Neuronal stem cell (in vitro differentiated cells): Measurements from ENCODE around the gene TMEM86B.

Experiments used
- DNase-seq: peaks from one replicate; pipeline ENCODE4 v3.0.0-alpha.2; 2013; ENCODE audit warnings: low spot score
- H2AFZ ChIP-seq: one replicate; pipeline ENCODE4 v1.6.1; 2013; ENCODE audit warnings: mild to moderate bottlenecking, low read length, inconsistent platforms
- H2AK5ac ChIP-seq: 2 replicates; pipeline ENCODE4 v1.6.1; 2013; ENCODE audit warnings: low read depth, mild to moderate bottlenecking, inconsistent platforms, low read length, moderate library complexity, mixed read lengths
- H2BK120ac ChIP-seq: 2 replicates; pipeline ENCODE4 v1.6.1; 2013; ENCODE audit warnings: low read depth, mild to moderate bottlenecking, inconsistent platforms, low read length, moderate library complexity, mixed read lengths
- H2BK12ac ChIP-seq: one replicate; pipeline ENCODE4 v1.6.1; 2013; ENCODE audit warnings: low read length, inconsistent platforms
- H2BK15ac ChIP-seq: 2 replicates; pipeline ENCODE4 v1.6.1; 2013; ENCODE audit warnings: mild to moderate bottlenecking, low read length, inconsistent platforms, mixed read lengths
- H2BK5ac ChIP-seq: one replicate; pipeline ENCODE4 v1.6.1; 2013; ENCODE audit warnings: inconsistent platforms, mild to moderate bottlenecking, low read length, moderate library complexity
- H3K14ac ChIP-seq: one replicate; pipeline ENCODE4 v1.6.1; 2013; ENCODE audit warnings: low read length, inconsistent platforms
- H3K18ac ChIP-seq: 2 replicates; pipeline ENCODE4 v1.6.1; 2013; ENCODE audit warnings: low read length, inconsistent platforms
- H3K23ac ChIP-seq: 2 replicates; pipeline ENCODE4 v1.6.1; 2013; ENCODE audit warnings: low read depth, mild to moderate bottlenecking, mixed read lengths, low read length, inconsistent platforms; ENCODE audit not compliant: poor library complexity
- H3K27ac ChIP-seq: replicated peaks from 3 replicates; pipeline ENCODE4 v1.5.1; 2013; ENCODE audit warnings: low read length, inconsistent platforms
- H3K27me3 ChIP-seq, 3 experiments: 2 replicates each; pipeline ENCODE4 v1.6.1; 2013; ENCODE audit warnings: low read length in 3 of 3, mild to moderate bottlenecking in 2 of 3, inconsistent platforms in 1 of 3, low read depth in 1 of 3, mixed read lengths in 1 of 3, moderate library complexity in 1 of 3; ENCODE audit not compliant: control insufficient read depth in 3 of 3, insufficient read depth in 3 of 3
- H3K36me3 ChIP-seq, 2 donors: replicated peaks in 1 of 2; 2 replicates each; pipeline ENCODE4 v1.6.1; 2013; ENCODE audit warnings: low read length in 2 of 2; ENCODE audit not compliant: control insufficient read depth in 2 of 2, insufficient read depth in 2 of 2
- H3K4ac ChIP-seq: 2 replicates; pipeline ENCODE4 v1.6.1; 2013; ENCODE audit warnings: inconsistent platforms, mild to moderate bottlenecking, low read length, moderate library complexity
- H3K4me1 ChIP-seq, 2 donors: 1 replicate in 1 of 2; 2 replicates in 1 of 2; pipeline ENCODE4 v1.6.1; 2013; ENCODE audit warnings: low read length in 2 of 2, low read depth in 1 of 2; ENCODE audit not compliant: control insufficient read depth in 2 of 2, insufficient read depth in 1 of 2
- H3K4me2 ChIP-seq: one replicate; pipeline ENCODE4 v1.6.1; 2013; ENCODE audit warnings: mild to moderate bottlenecking, low read length, inconsistent platforms; ENCODE audit not compliant: insufficient read depth, poor library complexity, severe bottlenecking
- H3K4me3 ChIP-seq, 2 donors: 2 replicates each; pipeline ENCODE4 v1.5.1; 2013; ENCODE audit warnings: low read length in 2 of 2, mild to moderate bottlenecking in 2 of 2, inconsistent platforms in 1 of 2, moderate library complexity in 1 of 2
- H3K79me1 ChIP-seq: one replicate; pipeline ENCODE4 v1.6.1; 2013; ENCODE audit warnings: low read depth, mild to moderate bottlenecking, inconsistent platforms, low read length, moderate library complexity
- H3K9ac ChIP-seq: one replicate; pipeline ENCODE4 v1.6.1; 2013; ENCODE audit warnings: mild to moderate bottlenecking, low read depth, low read length, inconsistent platforms; ENCODE audit not compliant: poor library complexity
- H3K9me3 ChIP-seq, 2 donors: replicated peaks in 1 of 2; 2 replicates each; pipeline versions ENCODE3 to v1.6.1; 2013; ENCODE audit warnings: low read length in 2 of 2, mild to moderate bottlenecking in 2 of 2, inconsistent platforms in 1 of 2, low read depth in 1 of 2, mixed read lengths in 1 of 2, moderate library complexity in 1 of 2; ENCODE audit not compliant: control insufficient read depth in 2 of 2, insufficient read depth in 1 of 2
- H4K8ac ChIP-seq: one replicate; pipeline ENCODE4 v1.6.1; 2013; ENCODE audit warnings: low read depth, mild to moderate bottlenecking, inconsistent platforms, low read length, moderate library complexity
- H4K91ac ChIP-seq: one replicate; pipeline ENCODE4 v1.6.1; 2013; ENCODE audit warnings: low read length, low read depth, mild to moderate bottlenecking, inconsistent platforms; ENCODE audit not compliant: poor library complexity
- WGBS, 2 donors: extraction: QIAGEN DNeasy Blood & Tissue Kit; methylation state at CpG; one replicate each; pipeline ENCODE4 v1.1.7; 2013; ENCODE audit warnings: missing lambda C conversion rate in 2 of 2, mixed read lengths in 1 of 2; ENCODE audit not compliant: insufficient read length in 2 of 2, insufficient replicate concordance in 1 of 2; ENCODE audit errors: extremely low coverage in 2 of 2; 5-methylcytosine and 5-hydroxymethylcytosine counted together

The TMEM86B gene

DNA sequence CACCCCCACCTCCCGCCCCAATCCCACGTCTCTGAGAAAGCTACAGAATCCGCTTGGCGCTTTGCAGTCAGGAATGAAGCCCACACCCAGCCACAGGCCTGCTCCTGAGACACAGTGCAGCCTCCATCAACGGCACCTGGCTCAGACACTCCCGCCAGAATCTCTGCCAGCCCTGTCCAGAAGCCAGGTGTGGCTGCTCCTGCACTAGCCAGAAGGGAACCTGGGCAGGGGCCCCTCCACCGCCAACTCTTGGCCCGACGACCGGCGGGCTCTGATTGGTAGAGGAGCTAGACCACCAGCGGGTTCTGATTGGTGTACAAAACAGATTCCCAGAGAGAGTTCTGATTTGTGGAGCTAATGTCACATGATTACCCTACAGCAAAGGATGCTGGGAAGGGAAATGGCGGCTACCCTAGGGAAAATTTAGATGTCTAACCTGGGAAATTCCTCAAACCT is 33.1 kb upstream of the TMEM86B start:
- H3K9me3 ChIP-seq: peaks cover under 1 to 3% of the 10 kb centered on the region in 2 donors
- peaks cover 9 to 12% of the 10 kb centered on the region in 2 donors for H3K4me1 ChIP-seq
- H3K18ac ChIP-seq: no peak overlapping the region
- no peaks in the 10 kb centered on the region for H3K27me3 ChIP-seq
- H3K23ac ChIP-seq: peak overlapping the region; percentile 17
- H3K36me3 ChIP-seq: peaks cover 3 to 5% of the 10 kb centered on the region in 2 donors
- no peak for DNase-seq
- H2BK12ac ChIP-seq: no peak overlapping the region
- no peak overlapping the region for H4K8ac ChIP-seq
- H2BK15ac ChIP-seq: no peak overlapping the region
- no peak overlapping the region for H3K4me3 ChIP-seq
- H2AFZ ChIP-seq: no peak overlapping the region
- no peak overlapping the region for H2AK5ac ChIP-seq
- H3K4me2 ChIP-seq: no peak overlapping the region
- H3K27ac ChIP-seq: no peak overlapping the region
- H2BK120ac ChIP-seq: no peak overlapping the region
- H4K91ac ChIP-seq: no peak overlapping the region
- peaks cover 7% of the 10 kb centered on the region for H3K79me1 ChIP-seq
- H3K9ac ChIP-seq: no peak overlapping the region
- H3K14ac ChIP-seq: no peak overlapping the region
- no peak overlapping the region for H3K4ac ChIP-seq
- no peak overlapping the region for H2BK5ac ChIP-seq
- WGBS, 2 donors: no CpG with 5 or more reads among the region's 13 CpGs

DNA sequence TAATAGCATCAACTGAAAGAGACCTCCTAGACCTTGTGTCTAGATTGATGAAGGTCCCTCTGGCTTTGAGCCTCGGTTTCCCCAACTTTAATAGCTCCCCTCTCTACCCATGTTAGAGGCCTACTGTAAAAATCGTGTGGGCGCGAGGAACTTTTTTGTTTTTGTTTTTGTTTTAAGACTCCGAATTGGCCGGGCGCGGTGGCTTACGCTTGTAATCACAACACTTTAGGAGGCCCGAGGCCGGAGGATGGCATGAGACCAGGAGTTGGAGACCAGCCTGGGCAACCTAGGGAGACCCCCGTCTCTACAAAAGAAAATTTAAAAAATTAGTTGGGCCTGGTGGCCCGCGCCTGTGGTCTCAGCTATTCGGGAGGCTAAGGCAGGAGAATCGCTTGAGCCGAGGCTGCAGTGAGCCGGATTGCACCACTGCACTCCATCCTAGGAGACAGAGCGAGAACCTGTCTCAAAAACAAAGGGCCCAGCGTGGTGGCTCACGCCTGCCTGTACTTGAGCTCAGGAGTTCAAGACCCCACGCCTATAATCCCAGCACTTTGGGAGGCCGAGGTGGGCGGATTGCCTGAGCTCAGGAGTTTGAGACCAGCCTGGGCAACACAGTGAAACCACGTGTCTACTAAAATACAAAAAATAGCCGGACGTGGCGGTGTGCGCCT is 31.1 kb upstream of the TMEM86B start:
- Histone ChIP-seq H3K23ac (peak overlapping the region; percentile 98), H3K9me3 (no peaks in the 10 kb centered on the region), H3K14ac (no peak overlapping the region), H2BK15ac (no peak overlapping the region), H3K4me3 (peak overlapping the region; percentile 78 to 90), H2AFZ (peak overlapping the region; percentile 88), H2BK120ac (no peak overlapping the region), H2AK5ac (peak overlapping the region; percentile 74), H3K4me2 (peak overlapping the region; percentile 56), H3K27me3 (no peaks in the 10 kb centered on the region), H3K27ac (peak overlapping the region; percentile 98), H4K91ac (no peak overlapping the region), H3K18ac (peak overlapping the region; percentile 70), H3K36me3 (peaks cover 0 to 15% of the 10 kb centered on the region in 2 donors), H3K4ac (no peak overlapping the region), H3K79me1 (peaks cover 11% of the 10 kb centered on the region), H2BK5ac (no peak overlapping the region), H3K9ac (no peak overlapping the region), H3K4me1 (peaks cover 12 to 17% of the 10 kb centered on the region in 2 donors), H2BK12ac (no peak overlapping the region), H4K8ac (no peak overlapping the region)
- no peak for DNase-seq
- no CpG with 5 or more reads among the region's 29 CpGs for WGBS, 2 donors

DNA sequence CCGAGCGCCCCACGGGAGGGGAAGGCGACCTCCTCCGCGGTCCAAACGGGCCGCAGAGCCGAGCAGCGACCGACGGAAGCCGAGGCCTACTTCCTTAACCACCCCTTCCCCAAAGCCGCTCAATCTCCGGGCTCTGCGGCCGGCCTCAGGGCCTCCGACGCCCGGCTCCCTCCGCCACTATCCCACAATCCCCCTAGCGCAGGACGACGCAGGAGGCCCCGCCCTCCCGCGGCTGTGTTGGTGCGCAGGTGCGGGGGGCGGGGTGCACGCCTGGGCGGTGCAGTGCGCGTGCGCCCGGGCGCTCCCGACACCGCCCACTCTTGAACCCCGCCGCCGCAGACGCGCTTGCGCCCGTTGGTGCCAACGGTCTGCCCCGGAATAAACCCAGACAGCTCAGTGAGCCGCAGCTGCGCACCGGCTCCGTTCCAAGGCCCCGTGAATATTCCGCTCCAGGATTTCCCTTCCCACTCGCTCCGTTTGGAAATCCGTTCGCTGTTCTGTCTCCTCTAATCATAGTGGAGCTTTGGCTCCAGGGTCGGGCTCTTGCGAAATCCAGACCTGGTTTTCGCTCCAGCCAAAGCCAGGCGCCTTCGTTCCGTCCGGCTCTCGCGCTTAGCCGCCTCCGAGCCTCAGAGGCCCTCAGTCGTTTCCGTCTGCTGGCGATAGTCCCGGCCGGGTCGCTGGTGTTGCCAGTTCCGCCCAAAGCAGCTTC is 30.4 kb upstream of the TMEM86B start, which contains the start of gene PPP6R1:
PPP6R1 (minus strand) TSS at position 190 of the 712 bp plus-strand sequence. CDS start 11,914 bp downstream, outside the sequence.
- Histone ChIP-seq H3K18ac (peak within 1 kb of the TSS; percentile 99), H3K27me3 (no peaks in the 10 kb centered on the region), H3K23ac (peak within 1 kb of the TSS; percentile 98), H3K4me2 (peak within 1 kb of the TSS; percentile 82), H3K79me1 (peaks cover 15% of the 10 kb centered on the region), H3K9ac (peak within 1 kb of the TSS; percentile 97), H2AK5ac (peak within 1 kb of the TSS; percentile 74), H3K27ac (peak within 1 kb of the TSS; percentile 98), H3K4me1 (peaks cover 12 to 17% of the 10 kb centered on the region in 2 donors), H3K14ac (peak within 1 kb of the TSS; percentile 87), H2BK120ac (no peak within 1 kb of the TSS), H3K36me3 (peaks cover 0 to 15% of the 10 kb centered on the region in 2 donors), H2BK12ac (peak within 1 kb of the TSS; percentile 60), H2AFZ (peak within 1 kb of the TSS; percentile 88), H2BK5ac (peak within 1 kb of the TSS; percentile 83), H4K91ac (no peak within 1 kb of the TSS), H2BK15ac (peak within 1 kb of the TSS; percentile 80), H3K9me3 (no peaks in the 10 kb centered on the region), H3K4ac (no peak within 1 kb of the TSS), H4K8ac (no peak within 1 kb of the TSS), H3K4me3 (peak within 1 kb of the TSS; percentile 90 to 99)
- WGBS, 2 donors: no CpG with 5 or more reads among the region's 76 CpGs
- DNase-seq: peak; percentile 98

DNA sequence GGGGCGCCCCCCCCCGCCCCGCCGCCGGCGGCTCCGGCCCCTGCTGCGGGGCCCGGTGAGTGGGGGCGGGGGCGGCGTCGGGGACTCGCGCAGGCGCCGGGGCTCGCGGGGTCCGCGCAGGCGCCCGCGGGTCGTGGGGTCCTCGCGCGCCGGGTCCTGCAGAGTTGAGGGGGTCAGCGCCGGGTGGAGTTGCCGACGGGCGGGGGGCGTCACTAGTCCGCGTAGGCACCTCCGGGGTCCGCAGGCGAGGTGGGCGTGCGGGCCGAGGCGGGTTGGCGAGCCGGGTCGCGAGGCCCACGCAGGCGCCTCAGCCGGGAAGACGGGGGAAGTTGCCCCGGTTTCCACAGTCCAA is 29.9 kb upstream of the TMEM86B start:
- Histone ChIP-seq H2BK15ac (peak overlapping the region; percentile 80), H4K91ac (no peak overlapping the region), H3K18ac (peak overlapping the region; percentile 99), H3K4ac (no peak overlapping the region), H3K14ac (peak overlapping the region; percentile 87), H2BK5ac (peak overlapping the region; percentile 79), H3K36me3 (peaks cover 0 to 20% of the 10 kb centered on the region in 2 donors), H3K4me1 (peaks cover 12 to 17% of the 10 kb centered on the region in 2 donors), H3K27me3 (no peaks in the 10 kb centered on the region), H3K27ac (peak overlapping the region; percentile 70), H3K9ac (peak overlapping the region; percentile 97), H2BK12ac (peak overlapping the region; percentile 60), H2AK5ac (no peak overlapping the region), H3K9me3 (no peaks in the 10 kb centered on the region), H3K23ac (peak overlapping the region; percentile 98), H3K79me1 (peaks cover 15% of the 10 kb centered on the region), H2BK120ac (no peak overlapping the region), H2AFZ (peak overlapping the region; percentile 88), H4K8ac (no peak overlapping the region), H3K4me2 (peak overlapping the region; percentile 81), H3K4me3 (peak overlapping the region; percentile 90 to 99)
- no peak for DNase-seq
- WGBS, 2 donors: no CpG with 5 or more reads among the region's 53 CpGs
